Right lobe of liver (tissue), 6 donors: ENCODE measurements around the gene CYBA. TPM values are rescaled to one million over a fixed set of nuclear protein-coding genes. Genes with fewer than 3 reads are reported as not detected.

Experiments
- ATAC-seq, 4 donors: fragments of 200-7000 bp; cut with Tn5 transposase; one replicate each; pipeline ENCODE4 v1.9.1; 2020; ENCODE audit warnings: mild to moderate bottlenecking in 4 of 4, moderate library complexity in 4 of 4
- DNase-seq, 3 donors: peaks; one replicate each; pipeline ENCODE4 v3.0.0-alpha.2; 2020
- H3K27ac ChIP-seq, 3 donors: fragments of 200-600 bp; one replicate each; pipeline ENCODE4 v1.8.0; 2022
- H3K27me3 ChIP-seq, 2 donors: fragments of 200-600 bp; one replicate each; pipeline ENCODE4 v1.8.0; 2022
- H3K36me3 ChIP-seq, 4 donors: fragments of 200-600 bp; sonication (generic) in 1 of 4; one replicate each; pipeline versions ENCODE4 v1.5.1 to v1.8.0; 2017 to 2022; ENCODE audit warnings: control low read depth in 1 of 4
- H3K4me1 ChIP-seq, 4 donors: fragments of 200-600 bp; sonication (generic) in 1 of 4; one replicate each; pipeline versions ENCODE4 v1.5.1 to v1.8.0; 2017 to 2022; ENCODE audit warnings: control low read depth in 1 of 4
- H3K4me3 ChIP-seq, 3 donors: fragments of 200-600 bp; one replicate each; pipeline ENCODE4 v1.8.0; 2022
- H3K9me3 ChIP-seq, 4 donors: fragments of 200-600 bp; sonication (generic) in 1 of 4; one replicate each; pipeline versions ENCODE4 v1.5.1 to v1.8.0; 2017 to 2022; ENCODE audit warnings: control low read depth in 1 of 4
- CTCF ChIP-seq, 4 donors: fragments of 200-600 bp in 3 of 4; fragments of 450-650 bp in 1 of 4; IDR thresholded peaks; one replicate each; pipeline versions ENCODE4 v1.5.1 to v1.8.0; 2016 to 2022; ENCODE audit warnings: antibody characterized with exemption in 4 of 4, mild to moderate bottlenecking in 2 of 4
- POLR2A ChIP-seq: fragments of 450-650 bp; IDR thresholded peaks from one replicate; pipeline ENCODE4 v1.6.1; 2017; ENCODE audit warnings: antibody characterized with exemption, mild to moderate bottlenecking
- WGBS: methylation state at CpG from one replicate; pipeline ENCODE4 v1.1.6; 2018; ENCODE audit warnings: low coverage, low lambda C conversion rate; ENCODE audit not compliant: insufficient coverage; ENCODE audit errors: missing lambda C conversion rate; 5-methylcytosine and 5-hydroxymethylcytosine counted together
- intact Hi-C, 2 donors: fragments of 100-400 bp; cut with DNase I; formaldehyde crosslinking; loops; one replicate each; pipeline versions ENCODE4 v1.11.2 to v1.14.1; 2022
- total RNA-seq, 6 experiments: library from RNA; depleted of rRNA in 2 of 6; stranded (reverse); fragments of >200 nt in 2 of 6; fragmentation: NEBNext Ultra II Directional in 3 of 6; extraction: Animal tissue kit (Norgen Biotek cat#: 25700) in 3 of 6; gene quantifications; one replicate each; pipeline versions ENCODE4 v1.1.0 to v1.2.4, GENCODE V29; 2016 to 2023
- donor health status: DM: no; HTN: yes; CAD: no.
- donor health status: DM: no; HTN: no; CAD: no.
- donor health status: DM: no; HTN: no; CAD: no.
- donor health status: DM: no; HTN: yes; CAD: no.
- donor health status: DM: no; HTN: yes; CAD: no.

The CYBA gene
- total RNA-seq, 6 experiments from 2014 or later, result 22.8 to 70.0 (median 41.3) TPM

DNA sequence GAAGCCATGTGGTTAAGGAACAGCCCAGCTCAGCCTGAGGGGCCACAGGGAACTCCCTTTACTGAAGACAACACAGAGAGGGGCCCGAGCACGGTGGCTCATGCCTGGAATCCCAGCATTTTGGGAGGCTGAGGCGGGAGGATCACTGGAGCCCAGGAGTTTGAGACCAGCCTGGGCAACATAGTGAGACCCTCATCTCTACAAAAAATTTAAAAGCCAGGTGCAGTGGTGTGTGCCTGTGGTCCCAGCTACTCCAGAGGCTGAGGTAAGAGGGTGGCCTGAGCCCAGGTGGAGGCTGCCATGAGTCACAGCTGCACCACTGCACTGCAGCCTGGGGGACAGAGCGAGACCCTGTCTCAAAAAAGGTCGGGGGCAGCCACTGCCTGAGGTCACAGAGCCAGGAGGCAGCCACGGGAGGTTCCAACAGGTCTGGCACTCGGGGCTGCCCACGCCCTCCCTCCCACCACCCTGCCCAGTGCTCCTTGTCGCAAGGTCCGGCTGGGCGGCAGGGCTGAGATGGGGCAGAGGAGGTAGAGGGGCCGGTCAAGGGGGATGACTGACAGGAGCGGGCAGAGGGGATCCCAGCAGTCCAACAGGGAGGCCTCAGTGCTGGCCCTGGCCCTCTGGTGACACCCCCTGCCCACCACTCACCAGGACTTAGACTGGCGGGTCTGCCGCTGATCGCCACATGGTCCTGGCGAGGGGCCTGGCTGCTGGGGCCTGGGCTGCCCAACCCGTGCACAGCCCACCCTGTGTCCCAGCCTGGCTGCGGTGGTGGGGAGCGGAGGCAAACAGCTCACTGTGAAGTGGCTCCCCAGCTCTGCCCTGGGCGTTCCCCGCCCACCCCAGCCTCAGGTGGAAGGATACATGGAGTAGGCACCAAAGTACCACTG lies 3.4 kb downstream of the CYBA start:
- no peaks in the 10 kb centered on the region for H3K36me3 ChIP-seq
- DNase-seq, result peak; percentile 16 to 55 (median 43)
- H3K4me3 ChIP-seq, result no peak overlapping the region
- no peak for TF ChIP-seq POLR2A
- no peak for TF ChIP-seq CTCF (IDR thresholded peaks at IDR 0.05)
- no peak overlapping the region for H3K27ac ChIP-seq
- ATAC-seq, result no peak
- WGBS, result 30% methylated on average over 2 of the region's 22 CpGs
- intact Hi-C loops, result no loop called here
- H3K27me3 ChIP-seq, result no peaks in the 10 kb centered on the region
- H3K9me3 ChIP-seq, result no peaks in the 10 kb centered on the region
- no peaks in the 10 kb centered on the region for H3K4me1 ChIP-seq

GRCh38 chr16:88646345-88647034 lies 4.4 kb downstream of the CYBA start:
- DNase-seq (peak in 1 of 3 donors; percentile 44), ATAC-seq (no peak)
- TF ChIP-seq CTCF (IDR thresholded peaks at IDR 0.05) (no peak), POLR2A (no peak)
- intact Hi-C loops, result no loop called here
- H3K27me3 ChIP-seq, result no peaks in the 10 kb centered on the region
- no CpG with 5 or more reads among the region's 28 CpGs for WGBS
- no peaks in the 10 kb centered on the region for H3K4me1 ChIP-seq
- H3K36me3 ChIP-seq, result no peaks in the 10 kb centered on the region
- H3K27ac ChIP-seq, result no peak overlapping the region
- no peak overlapping the region for H3K4me3 ChIP-seq
- H3K9me3 ChIP-seq, result no peaks in the 10 kb centered on the region

DNA sequence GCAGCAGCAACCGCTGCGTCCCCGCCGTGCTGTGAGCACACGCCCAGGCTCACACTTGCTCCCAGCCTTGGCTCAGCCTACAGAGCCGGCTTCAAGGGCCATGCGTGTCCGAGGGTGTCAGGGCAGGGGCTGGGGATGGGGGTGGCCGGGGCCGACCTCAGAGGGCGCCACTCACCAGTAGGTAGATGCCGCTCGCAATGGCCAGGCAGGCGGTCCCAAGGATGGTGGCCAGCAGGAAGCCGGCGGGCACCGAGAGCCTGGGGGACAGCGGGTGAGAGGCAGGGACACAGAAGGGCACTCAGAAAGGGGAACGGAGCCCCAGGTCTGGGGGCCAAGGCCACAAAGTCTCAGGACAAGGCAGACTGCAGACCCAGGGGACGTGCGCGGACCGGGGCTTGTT lies 4.9 kb downstream of the CYBA start:
- intact Hi-C loops, result no loop called here
- WGBS, result no CpG with 5 or more reads among the region's 23 CpGs
- TF ChIP-seq CTCF (IDR thresholded peaks at IDR 0.05), result no peak
- H3K27ac ChIP-seq, result no peak overlapping the region
- ATAC-seq (no peak), DNase-seq (peak in 1 of 3 donors; percentile 43)
- no peaks in the 10 kb centered on the region for H3K9me3 ChIP-seq
- H3K36me3 ChIP-seq, result no peaks in the 10 kb centered on the region
- no peaks in the 10 kb centered on the region for H3K4me1 ChIP-seq
- no peaks in the 10 kb centered on the region for H3K27me3 ChIP-seq
- no peak overlapping the region for H3K4me3 ChIP-seq

GRCh38 chr16:88645455-88645854 lies 5.4 kb downstream of the CYBA start:
- ATAC-seq, result no peak
- H3K36me3 ChIP-seq, result no peaks in the 10 kb centered on the region

More at GRCh38 chr16:88645455-88645854, 5.4 kb downstream of the CYBA start:
- TF ChIP-seq POLR2A, result no peak
- TF ChIP-seq CTCF (IDR thresholded peaks at IDR 0.05), result no peak
- Histone ChIP-seq H3K4me3 (no peak overlapping the region), H3K27me3 (no peaks in the 10 kb centered on the region), H3K27ac (no peak overlapping the region), H3K9me3 (no peaks in the 10 kb centered on the region), H3K4me1 (no peaks in the 10 kb centered on the region)
- no CpG with 5 or more reads among the region's 16 CpGs for WGBS
- DNase-seq, result no peak
- intact Hi-C loops, result no loop called here
